T-helper 2 cell treated with Interferon-gamma antibody and Interleukin-4, amounts not matched to agents 5 μg/mL and 100 μg/mL, for 36 hours (primary cell): Measurements from ENCODE around the gene LENEP.

Experiments used
- DNase-seq: peaks from one replicate; pipeline ENCODE4 v3.0.0; 2021; ENCODE audit warnings: low spot score
- H3K27ac Mint-ChIP-seq: one replicate; pipeline ENCODE4 v1.8.0; 2021; ENCODE audit warnings: mild to moderate bottlenecking, mixed read lengths
- H3K27me3 Mint-ChIP-seq: one replicate; pipeline ENCODE4 v1.8.0; 2021; ENCODE audit warnings: low read depth, mixed read lengths
- H3K36me3 Mint-ChIP-seq: one replicate; pipeline ENCODE4 v1.8.0; 2021; ENCODE audit warnings: low read depth, mixed read lengths
- H3K4me1 Mint-ChIP-seq: one replicate; pipeline ENCODE4 v1.8.0; 2021; ENCODE audit warnings: low read depth, mixed read lengths
- H3K4me3 Mint-ChIP-seq: one replicate; pipeline ENCODE4 v1.8.0; 2022; ENCODE audit warnings: mild to moderate bottlenecking, moderate library complexity, mixed read lengths
- H3K9me3 Mint-ChIP-seq: one replicate; pipeline ENCODE4 v1.8.0; 2021; ENCODE audit warnings: mixed read lengths

LENEP gene

GRCh38 chr1:154955718-154956543 lies 37.5 kb upstream of the LENEP start, which contains the start of gene PBXIP1:
TSS of gene PBXIP1 (minus strand) at chr1:154956099. CDS start at chr1:154953721, 2,378 bp downstream.
- H3K4me3 Mint-ChIP-seq, result peak within 1 kb of the TSS; percentile 98
- DNase-seq, result peak; percentile 84

GRCh38 chr1:154956544-154956941 lies 36.8 kb upstream of the LENEP start:
- H3K4me1 Mint-ChIP-seq, result peaks cover 64% of the 10 kb centered on the region
- H3K9me3 Mint-ChIP-seq, result no peaks in the 10 kb centered on the region
- H3K4me3 Mint-ChIP-seq, result peak overlapping the region; percentile 98
- no peak for DNase-seq
- H3K36me3 Mint-ChIP-seq, result peaks cover 34% of the 10 kb centered on the region
- H3K27ac Mint-ChIP-seq, result peak overlapping the region; percentile 99
- no peaks in the 10 kb centered on the region for H3K27me3 Mint-ChIP-seq

More at GRCh38 chr1:154955718-154956543, 37.5 kb upstream of the LENEP start, which contains the start of gene PBXIP1:
- peaks cover 67% of the 10 kb centered on the region for H3K4me1 Mint-ChIP-seq
- H3K27me3 Mint-ChIP-seq, result no peaks in the 10 kb centered on the region
- H3K27ac Mint-ChIP-seq, result peak within 1 kb of the TSS; percentile 99
- no peaks in the 10 kb centered on the region for H3K9me3 Mint-ChIP-seq
- H3K36me3 Mint-ChIP-seq, result peaks cover 33% of the 10 kb centered on the region

GRCh38 chr1:154957091-154957657 lies 36.2 kb upstream of the LENEP start:
- Mint-ChIP-seq H3K36me3 (peaks cover 31% of the 10 kb centered on the region), H3K4me3 (peak overlapping the region; percentile 45), H3K4me1 (peaks cover 58% of the 10 kb centered on the region), H3K9me3 (no peaks in the 10 kb centered on the region), H3K27ac (peak overlapping the region; percentile 99), H3K27me3 (no peaks in the 10 kb centered on the region)
- DNase-seq, result no peak

- Mint-ChIP-seq H3K27me3 (no peaks in the 10 kb centered on the region), H3K36me3 (peaks cover 32% of the 10 kb centered on the region), H3K4me1 (peaks cover 55% of the 10 kb centered on the region), H3K4me3 (no peak overlapping the region), H3K9me3 (no peaks in the 10 kb centered on the region), H3K27ac (peak overlapping the region; percentile 15)
- DNase-seq, result no peak
Observed at GRCh38 chr1:154958036-154958435, 35.4 kb upstream of the LENEP start.

- no peaks in the 10 kb centered on the region for H3K9me3 Mint-ChIP-seq
- peak overlapping the region; percentile 20 for H3K27ac Mint-ChIP-seq
Observed at GRCh38 chr1:154958681-154959425, 34.5 kb upstream of the LENEP start.

GRCh38 chr1:154959426-154959780 lies 34.0 kb upstream of the LENEP start:
- H3K9me3 Mint-ChIP-seq, result no peaks in the 10 kb centered on the region
- H3K27ac Mint-ChIP-seq, result no peak overlapping the region

More at GRCh38 chr1:154958681-154959425, 34.5 kb upstream of the LENEP start:
- H3K27me3 Mint-ChIP-seq, result no peaks in the 10 kb centered on the region
- H3K4me3 Mint-ChIP-seq, result peak overlapping the region; percentile 7
- peaks cover 34% of the 10 kb centered on the region for H3K36me3 Mint-ChIP-seq
- DNase-seq, result no peak
- H3K4me1 Mint-ChIP-seq, result peaks cover 52% of the 10 kb centered on the region

GRCh38 chr1:154960446-154961136 lies 32.8 kb upstream of the LENEP start:
- no peak for DNase-seq
- peak overlapping the region; percentile 97 for H3K4me3 Mint-ChIP-seq
- no peaks in the 10 kb centered on the region for H3K27me3 Mint-ChIP-seq
- peaks cover 36% of the 10 kb centered on the region for H3K4me1 Mint-ChIP-seq
- peak overlapping the region; percentile 91 for H3K27ac Mint-ChIP-seq
- H3K9me3 Mint-ChIP-seq, result no peaks in the 10 kb centered on the region
- peaks cover 38% of the 10 kb centered on the region for H3K36me3 Mint-ChIP-seq

More at GRCh38 chr1:154959426-154959780, 34.0 kb upstream of the LENEP start:
- Mint-ChIP-seq H3K4me1 (peaks cover 48% of the 10 kb centered on the region), H3K27me3 (no peaks in the 10 kb centered on the region), H3K36me3 (peaks cover 34% of the 10 kb centered on the region), H3K4me3 (peak overlapping the region; percentile 38)
- DNase-seq, result no peak

- Mint-ChIP-seq H3K27me3 (no peaks in the 10 kb centered on the region), H3K4me1 (peaks cover 27% of the 10 kb centered on the region), H3K9me3 (no peaks in the 10 kb centered on the region), H3K4me3 (peak within 1 kb of the TSS; percentile 97), H3K27ac (peak within 1 kb of the TSS; percentile 91), H3K36me3 (peaks cover 41% of the 10 kb centered on the region)
- DNase-seq, result peak; percentile 87
Observed at GRCh38 chr1:154961207-154962155, 31.9 kb upstream of the LENEP start, which contains the start of gene PYGO2. TSS of gene PYGO2 (minus strand) at chr1:154961782. CDS start at chr1:154961576, 206 bp downstream.

GRCh38 chr1:154962156-154962749 lies 31.1 kb upstream of the LENEP start:
- peaks cover 19% of the 10 kb centered on the region for H3K4me1 Mint-ChIP-seq

GRCh38 chr1:154962795-154963330 lies 30.5 kb upstream of the LENEP start:
- H3K36me3 Mint-ChIP-seq, result peaks cover 51% of the 10 kb centered on the region
- H3K4me3 Mint-ChIP-seq, result peak overlapping the region; percentile 84
- H3K27ac Mint-ChIP-seq, result no peak overlapping the region
- no peaks in the 10 kb centered on the region for H3K27me3 Mint-ChIP-seq
- peaks cover 20% of the 10 kb centered on the region for H3K4me1 Mint-ChIP-seq
- DNase-seq, result no peak
- no peaks in the 10 kb centered on the region for H3K9me3 Mint-ChIP-seq

More at GRCh38 chr1:154962156-154962749, 31.1 kb upstream of the LENEP start:
- peak overlapping the region; percentile 83 for H3K27ac Mint-ChIP-seq
- H3K4me3 Mint-ChIP-seq, result peak overlapping the region; percentile 84
- peaks cover 49% of the 10 kb centered on the region for H3K36me3 Mint-ChIP-seq
- no peaks in the 10 kb centered on the region for H3K27me3 Mint-ChIP-seq
- DNase-seq, result no peak
- H3K9me3 Mint-ChIP-seq, result no peaks in the 10 kb centered on the region

- peaks cover 53% of the 10 kb centered on the region for H3K36me3 Mint-ChIP-seq
Observed at GRCh38 chr1:154963643-154964042, 29.7 kb upstream of the LENEP start.

GRCh38 chr1:154964359-154964758 lies 29.0 kb upstream of the LENEP start:
- no peak for DNase-seq
- H3K36me3 Mint-ChIP-seq, result peaks cover 60% of the 10 kb centered on the region
- no peaks in the 10 kb centered on the region for H3K9me3 Mint-ChIP-seq
- peaks cover 25% of the 10 kb centered on the region for H3K4me1 Mint-ChIP-seq
- H3K27ac Mint-ChIP-seq, result no peak overlapping the region
- H3K4me3 Mint-ChIP-seq, result no peak overlapping the region
- no peaks in the 10 kb centered on the region for H3K27me3 Mint-ChIP-seq

More at GRCh38 chr1:154963643-154964042, 29.7 kb upstream of the LENEP start:
- Mint-ChIP-seq H3K27me3 (no peaks in the 10 kb centered on the region), H3K4me3 (no peak overlapping the region), H3K4me1 (peaks cover 24% of the 10 kb centered on the region), H3K27ac (peak overlapping the region; percentile 6), H3K9me3 (no peaks in the 10 kb centered on the region)
- no peak for DNase-seq
